Loucy (cell line): ENCODE results near the gene OR2A1.
"Not testable (repeated sequence)": the region's sequence is repeated elsewhere in the genome, so short reads cannot be mapped to it uniquely, and the experiment has no call there.

ENCODE experiments used
- EZH2phosphoT487 ChIP-seq: fragments of 200-600 bp; IDR thresholded peaks from 2 replicates; pipeline ENCODE4 v1.6.1; 2018; ENCODE audit warnings: antibody characterized with exemption, mild to moderate bottlenecking, moderate library complexity, borderline replicate concordance
- TF ChIP-seq, protein P1 (sequence below): fragments of 200-600 bp; sonication (generic); conservative IDR thresholded peaks from 2 replicates; pipeline ENCODE4 v1.5.1; 2014; ENCODE audit warnings: mild to moderate bottlenecking, antibody characterized with exemption, low read length

DNA sequence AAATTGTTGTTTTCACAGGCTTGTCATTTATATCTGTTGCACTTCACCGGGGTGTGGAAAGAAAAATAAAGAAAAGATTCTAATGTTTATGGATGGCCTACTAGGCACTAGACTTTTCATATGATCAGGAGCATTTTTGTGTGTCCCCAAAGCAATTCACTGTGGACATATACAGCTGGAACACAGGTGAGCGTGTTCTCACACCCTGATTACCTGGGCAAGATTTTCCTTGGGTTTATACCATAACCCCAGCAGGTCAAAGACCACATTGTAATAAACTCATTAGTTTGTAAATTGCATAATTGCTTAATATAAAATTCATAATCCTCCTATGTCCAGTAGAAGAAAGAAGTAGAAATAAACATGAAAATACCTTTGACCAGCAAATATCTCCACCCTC lies 1.0 kb upstream of the OR2A1 start:
- TF ChIP-seq, protein P1, sequence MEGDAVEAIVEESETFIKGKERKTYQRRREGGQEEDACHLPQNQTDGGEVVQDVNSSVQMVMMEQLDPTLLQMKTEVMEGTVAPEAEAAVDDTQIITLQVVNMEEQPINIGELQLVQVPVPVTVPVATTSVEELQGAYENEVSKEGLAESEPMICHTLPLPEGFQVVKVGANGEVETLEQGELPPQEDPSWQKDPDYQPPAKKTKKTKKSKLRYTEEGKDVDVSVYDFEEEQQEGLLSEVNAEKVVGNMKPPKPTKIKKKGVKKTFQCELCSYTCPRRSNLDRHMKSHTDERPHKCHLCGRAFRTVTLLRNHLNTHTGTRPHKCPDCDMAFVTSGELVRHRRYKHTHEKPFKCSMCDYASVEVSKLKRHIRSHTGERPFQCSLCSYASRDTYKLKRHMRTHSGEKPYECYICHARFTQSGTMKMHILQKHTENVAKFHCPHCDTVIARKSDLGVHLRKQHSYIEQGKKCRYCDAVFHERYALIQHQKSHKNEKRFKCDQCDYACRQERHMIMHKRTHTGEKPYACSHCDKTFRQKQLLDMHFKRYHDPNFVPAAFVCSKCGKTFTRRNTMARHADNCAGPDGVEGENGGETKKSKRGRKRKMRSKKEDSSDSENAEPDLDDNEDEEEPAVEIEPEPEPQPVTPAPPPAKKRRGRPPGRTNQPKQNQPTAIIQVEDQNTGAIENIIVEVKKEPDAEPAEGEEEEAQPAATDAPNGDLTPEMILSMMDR, result not testable (repeated sequence)
- TF ChIP-seq EZH2phosphoT487, result not testable (repeated sequence)
